AG08395 (cell line): Measurements from ENCODE around the gene FRA10AC1.

Experiments
- DNase-seq: peaks from one replicate; pipeline ENCODE4 v3.0.0; 2012; ENCODE audit warnings: mixed read lengths, low spot score

Gene FRA10AC1

GRCh38 chr10:93702210-93703001, at the start of gene FRA10AC1:
TSS of gene FRA10AC1 (minus strand) at chr10:93702592. CDS start at chr10:93700106, 2,486 bp downstream.
- DNase-seq = peak; percentile 94

DNA sequence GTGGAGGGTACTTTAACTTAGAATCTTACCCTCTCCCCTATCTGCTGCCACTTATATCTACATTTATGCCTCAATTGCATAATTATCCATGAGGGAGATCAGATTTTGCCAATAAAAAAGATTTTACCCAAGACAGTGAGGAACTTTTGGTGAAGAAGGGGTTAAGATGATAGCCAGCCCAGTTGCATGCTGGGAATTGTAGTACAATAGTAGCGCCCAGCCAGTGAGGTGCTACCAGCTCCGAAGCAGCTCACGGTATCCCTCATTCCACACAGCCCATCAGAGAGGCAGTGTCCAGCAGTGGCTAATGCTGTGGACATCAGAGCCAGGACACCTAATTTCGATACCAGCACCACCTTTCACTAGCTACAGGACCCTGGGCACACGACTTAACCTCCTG, 49.4 kb upstream of the FRA10AC1 start:
- DNase-seq = peak; percentile 56

DNA sequence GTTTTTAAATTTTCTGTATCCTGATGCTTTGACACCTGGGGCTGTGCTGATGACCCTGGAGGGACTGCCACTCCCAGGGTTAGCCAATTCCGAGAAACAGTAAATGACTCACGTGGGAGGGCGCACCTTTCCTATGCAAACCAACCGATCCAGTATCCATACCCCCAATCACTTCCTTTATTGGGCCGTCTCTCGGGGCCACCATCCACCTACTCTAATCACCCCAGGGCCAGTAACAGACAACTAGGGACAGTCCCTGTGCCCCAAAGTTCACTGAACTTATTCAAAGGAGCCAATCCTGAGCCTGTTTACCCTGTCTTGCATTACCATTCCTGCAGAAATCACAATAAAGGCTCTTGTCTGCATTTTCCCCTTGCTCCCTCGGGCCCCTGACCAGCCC, 48.7 kb upstream of the FRA10AC1 start:
- DNase-seq = no peak

DNA sequence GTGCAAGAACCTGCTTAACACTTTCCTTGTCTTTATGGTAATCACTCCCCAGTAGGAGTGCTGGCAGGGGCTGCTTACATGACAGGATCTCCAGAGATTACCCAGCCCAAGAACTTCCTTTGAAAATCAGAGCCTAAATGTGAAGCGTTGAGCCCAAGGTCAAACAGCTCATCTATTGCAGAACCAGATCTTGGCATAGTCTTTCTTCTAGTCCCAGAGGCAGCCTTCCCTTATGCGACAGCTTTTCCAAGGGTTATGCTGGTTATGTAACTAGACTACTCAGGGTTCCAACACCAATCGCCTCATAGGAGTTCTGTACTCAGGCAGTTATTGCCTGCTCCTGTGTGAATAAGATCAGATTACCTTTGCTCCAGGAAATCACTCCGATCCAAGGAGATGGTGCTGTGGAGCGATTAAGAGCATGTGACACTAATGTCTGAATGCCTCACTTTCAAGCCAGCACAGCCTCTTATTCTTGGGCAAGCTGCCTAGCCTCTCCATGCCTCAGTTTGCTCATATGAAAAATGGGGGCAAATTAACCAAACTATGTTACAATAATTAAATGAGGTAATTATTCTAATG, 46.9 kb upstream of the FRA10AC1 start:
- no peak for DNase-seq

DNA sequence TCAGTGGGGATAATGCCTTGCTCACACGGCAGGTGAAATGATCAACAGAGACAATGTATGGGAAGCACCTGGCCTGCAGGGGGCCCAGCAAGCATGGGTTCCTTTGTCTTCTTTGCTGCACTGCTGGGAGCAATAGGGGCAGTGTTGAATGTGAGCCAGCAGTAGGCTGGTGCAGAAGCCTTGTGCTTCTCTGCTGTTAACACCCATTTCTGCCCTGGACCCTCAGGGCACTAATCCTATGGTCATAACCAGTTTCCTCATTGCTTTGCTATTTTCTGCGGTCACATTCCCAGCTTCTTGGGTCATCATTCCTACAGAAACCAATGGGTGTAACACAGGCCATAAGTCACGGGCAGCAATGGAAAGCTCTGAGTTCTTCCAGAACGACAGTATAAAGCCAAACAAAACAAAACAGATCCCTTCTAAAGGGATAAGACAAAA, 44.5 kb upstream of the FRA10AC1 start:
- DNase-seq = peak; percentile 93

DNA sequence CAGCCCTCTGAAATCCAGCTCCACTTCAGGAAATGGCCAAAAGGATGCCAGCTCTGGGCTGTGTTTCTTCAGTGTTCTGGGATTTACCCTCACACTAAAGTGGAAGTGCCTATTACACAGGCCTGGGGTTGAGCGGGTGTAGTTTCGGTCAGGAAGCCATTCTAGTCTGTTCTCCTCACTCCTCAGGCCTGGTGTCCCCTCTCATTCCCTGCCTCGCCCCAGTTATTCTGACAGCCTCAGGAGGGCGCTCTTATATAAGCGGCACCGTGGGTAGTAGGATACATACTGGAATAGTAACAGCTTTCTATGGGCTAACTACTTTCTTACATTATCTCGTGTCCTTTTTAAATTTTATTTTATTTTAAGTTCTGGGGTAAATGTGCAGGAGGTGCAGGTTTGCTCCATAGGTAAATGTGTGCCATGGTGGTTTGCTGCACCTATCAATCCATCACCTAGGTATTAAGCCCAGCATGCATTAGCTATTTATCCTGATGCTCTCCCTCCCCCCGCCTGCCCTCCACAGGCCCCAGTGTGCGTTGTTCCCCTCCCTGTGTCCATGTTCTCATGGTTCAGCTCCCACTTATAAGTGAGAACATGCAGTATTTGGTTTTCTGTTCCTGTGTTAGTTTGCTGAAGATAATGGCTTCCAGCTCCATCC, 43.1 kb upstream of the FRA10AC1 start:
- DNase-seq = peak; percentile 46

GRCh38 chr10:93742633-93743349, 40.4 kb upstream of the FRA10AC1 start:
- no peak for DNase-seq

GRCh38 chr10:93741367-93741766, 39.0 kb upstream of the FRA10AC1 start:
- DNase-seq = no peak

DNA sequence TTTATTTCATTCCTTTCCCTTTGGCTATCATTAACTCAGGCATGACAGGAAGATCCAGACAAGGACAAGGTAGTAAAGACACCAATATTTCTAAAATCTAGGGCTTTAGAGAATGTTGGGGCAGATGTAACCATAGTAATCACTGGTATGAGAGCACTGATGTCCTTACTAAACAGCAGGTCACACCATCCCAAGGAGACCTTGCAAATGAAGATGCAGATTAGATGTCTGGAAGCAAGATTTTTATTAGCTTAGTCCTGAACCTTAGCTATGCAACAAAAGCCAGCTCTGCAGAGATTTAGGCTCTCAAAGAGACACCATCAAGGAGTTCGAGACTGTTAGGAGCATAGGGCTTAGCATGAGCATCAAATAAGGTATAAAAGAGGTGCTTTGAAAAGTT, 23.6 kb upstream of the FRA10AC1 start:
- DNase-seq = no peak

GRCh38 chr10:93723153-93723552, 20.8 kb upstream of the FRA10AC1 start:
- DNase-seq = no peak

DNA sequence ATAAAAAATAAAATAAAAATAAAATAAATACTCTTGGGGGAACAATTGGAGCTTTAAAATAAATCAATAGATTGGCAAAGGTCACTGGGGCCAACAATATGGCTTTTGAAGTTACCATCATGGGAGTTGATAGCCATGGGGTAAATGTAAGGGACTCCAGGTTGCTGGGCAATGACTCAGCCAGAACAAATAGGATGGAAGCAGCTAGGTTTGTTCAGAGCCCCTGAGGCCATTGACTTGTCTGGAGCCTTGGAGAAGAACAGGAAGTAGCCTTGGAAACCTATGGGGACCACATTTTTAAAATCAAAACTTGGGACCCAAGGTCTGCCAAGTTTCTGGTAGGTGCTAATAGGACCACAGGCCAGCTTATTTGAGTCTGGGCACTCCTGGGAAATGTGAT, 20.2 kb upstream of the FRA10AC1 start:
- no peak for DNase-seq

GRCh38 chr10:93719901-93720300, 17.5 kb upstream of the FRA10AC1 start:
- no peak for DNase-seq

DNA sequence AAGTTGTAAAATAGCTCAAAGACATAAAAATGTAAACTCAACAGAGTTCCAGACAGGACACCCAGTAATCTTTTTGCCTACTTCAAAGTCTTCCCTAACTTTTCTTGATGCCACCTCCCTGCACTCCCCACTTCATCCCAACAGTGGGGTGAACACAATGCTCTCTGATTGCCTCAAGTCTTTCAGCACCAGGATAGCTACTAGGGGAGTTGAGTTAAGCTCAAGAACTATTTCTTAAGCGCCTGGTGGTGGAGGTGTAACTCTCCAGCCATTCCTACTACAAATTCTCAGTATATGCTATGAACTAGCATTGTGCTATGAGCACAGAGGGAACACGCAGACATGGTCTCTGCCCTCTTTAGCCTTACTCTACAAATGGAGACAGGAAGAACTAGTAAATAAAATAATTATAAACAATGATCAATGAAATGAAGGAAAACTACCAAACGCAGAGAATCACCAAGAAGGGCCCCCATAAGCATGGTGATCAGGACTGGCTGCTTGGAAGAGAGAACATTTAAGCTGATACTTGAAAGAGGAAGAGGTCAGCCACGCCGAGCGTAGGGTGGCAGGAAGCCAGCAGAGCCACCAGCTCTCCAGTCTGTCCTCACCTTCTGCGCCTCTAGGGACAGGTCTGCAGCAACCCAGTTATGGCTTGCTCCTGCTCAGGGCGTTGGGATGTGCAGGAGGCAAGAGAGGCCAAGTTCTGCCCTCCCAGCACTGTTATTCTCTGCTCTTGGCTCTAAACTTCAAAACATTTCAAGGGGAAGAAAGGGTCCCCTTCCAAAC, 16.7 kb upstream of the FRA10AC1 start:
- no peak for DNase-seq

- DNase-seq = no peak
Observed at GRCh38 chr10:93716766-93717165, 14.4 kb upstream of the FRA10AC1 start.

DNA sequence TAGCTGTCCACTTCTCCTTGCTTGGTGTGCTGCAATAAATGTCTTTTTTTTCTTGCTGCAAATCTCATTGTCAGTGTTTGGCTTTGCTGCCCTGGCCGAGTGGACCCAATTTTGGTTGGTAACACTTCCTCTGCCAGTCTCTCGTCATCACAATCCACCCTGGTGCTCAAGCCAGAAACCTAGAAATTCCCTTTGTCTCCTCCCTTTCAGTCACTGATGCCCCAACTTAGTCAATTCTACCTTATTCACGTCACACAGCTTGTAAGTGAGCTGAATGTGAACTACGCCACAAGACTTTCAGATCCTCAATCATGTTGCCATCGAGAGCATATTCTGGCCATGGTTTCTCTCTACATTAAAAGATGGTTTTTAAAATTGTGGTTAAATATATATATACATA, 13.0 kb upstream of the FRA10AC1 start:
- no peak for DNase-seq

DNA sequence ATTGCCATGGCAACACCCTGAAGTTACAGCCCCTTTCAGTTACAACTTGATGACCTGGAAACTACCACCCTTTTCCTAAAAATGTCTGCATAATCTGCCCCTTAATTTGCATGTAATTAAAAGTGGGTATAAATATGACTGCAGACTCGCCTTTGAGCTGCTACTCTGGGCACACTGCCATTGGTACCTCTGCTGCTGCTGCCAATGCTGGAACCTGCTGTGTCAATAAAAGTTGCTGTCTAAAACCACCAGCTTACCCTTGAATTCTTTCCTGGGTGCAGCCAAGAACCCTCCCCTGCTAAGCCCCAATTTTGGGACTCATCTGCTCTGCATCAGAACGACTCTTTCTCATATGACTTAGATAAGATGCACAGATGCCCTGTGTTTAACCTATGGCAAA, 10.2 kb upstream of the FRA10AC1 start:
- no peak for DNase-seq

GRCh38 chr10:93711891-93712290, 9.5 kb upstream of the FRA10AC1 start:
- DNase-seq = no peak

DNA sequence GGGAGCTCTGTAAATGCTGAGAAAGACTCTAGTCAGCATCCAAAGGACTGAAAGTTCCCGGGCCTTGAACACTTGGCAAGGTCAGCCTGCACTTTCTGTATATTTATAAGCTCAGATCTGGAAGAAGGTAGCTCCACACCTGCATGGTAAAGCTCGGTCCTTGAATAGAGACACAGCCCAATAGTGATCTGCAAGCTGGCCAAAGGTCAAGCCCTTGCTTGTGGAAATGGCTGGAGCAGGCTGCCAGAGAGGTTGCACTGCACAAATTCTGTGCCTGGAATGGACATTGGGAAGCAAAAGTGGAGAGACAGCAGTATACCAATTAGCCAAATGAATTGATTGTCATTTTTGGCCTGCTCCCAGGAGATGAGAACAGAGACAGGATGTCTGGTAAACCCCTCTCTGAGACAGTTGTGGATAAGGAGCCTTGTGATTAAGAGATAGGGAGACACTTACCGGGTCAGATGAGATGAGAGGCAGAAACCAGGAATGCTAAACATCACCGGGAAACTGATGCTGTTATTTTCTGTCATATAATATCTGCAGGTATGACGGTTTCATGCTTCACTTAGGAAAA, 8.0 kb upstream of the FRA10AC1 start:
- DNase-seq = no peak

DNA sequence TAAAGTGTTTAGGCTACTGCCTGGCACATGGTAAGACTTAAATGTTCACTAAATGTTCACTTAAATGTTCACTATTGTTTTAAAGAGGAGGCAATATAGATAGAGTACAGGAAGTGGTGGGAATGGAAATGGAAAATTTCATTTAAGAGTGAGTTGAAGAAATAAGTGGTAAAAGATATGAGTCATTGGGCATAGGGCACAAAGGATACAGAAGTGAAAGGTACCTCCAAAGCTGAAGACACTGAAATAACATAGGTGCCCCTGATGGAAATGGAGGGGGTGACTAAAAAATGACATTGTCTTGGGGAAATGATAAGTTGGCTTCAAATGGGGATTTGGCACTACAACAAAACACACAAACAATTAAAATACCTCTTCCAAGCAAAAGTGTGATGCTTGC, 5.2 kb upstream of the FRA10AC1 start:
- no peak for DNase-seq

DNA sequence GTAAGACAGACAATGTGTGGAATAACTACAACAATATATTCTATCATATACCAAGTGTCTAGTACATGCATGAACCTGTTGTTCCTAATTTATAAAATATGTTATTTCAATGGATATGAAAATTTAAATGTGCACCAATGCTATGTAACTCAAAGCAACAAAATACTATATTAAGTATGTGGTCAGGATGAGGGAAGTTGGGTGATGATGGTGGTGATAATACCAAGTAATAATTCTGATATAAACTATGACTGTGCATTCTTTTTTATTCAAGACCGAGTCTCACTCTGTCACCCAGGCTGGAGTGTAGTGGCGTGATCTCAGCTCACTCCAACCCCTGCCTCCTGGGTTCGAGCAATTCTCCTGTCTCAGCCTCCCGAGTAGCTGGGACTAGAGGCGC, 2.1 kb upstream of the FRA10AC1 start:
- no peak for DNase-seq

DNA sequence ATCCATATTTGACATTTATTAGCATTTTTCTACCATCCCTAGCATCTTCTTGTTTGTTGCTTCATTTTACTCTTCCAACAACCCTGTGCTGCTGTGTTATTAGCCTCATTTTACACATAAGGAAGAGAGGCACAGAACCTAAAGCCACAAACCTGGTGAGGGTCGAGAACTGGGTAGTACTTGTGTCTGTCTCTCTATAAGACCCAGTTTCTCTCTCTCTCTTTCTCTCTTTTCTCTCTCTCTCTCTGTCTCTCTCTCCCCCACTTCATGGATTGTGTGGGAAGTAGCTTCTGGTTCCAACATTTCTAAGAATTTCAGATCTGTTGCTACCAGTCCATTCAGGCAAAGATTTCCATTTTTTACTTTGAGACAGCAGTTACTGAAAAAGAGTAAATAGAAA, 1.4 kb upstream of the FRA10AC1 start:
- no peak for DNase-seq
